ENCODE results near the gene PRKCA.

DNA sequence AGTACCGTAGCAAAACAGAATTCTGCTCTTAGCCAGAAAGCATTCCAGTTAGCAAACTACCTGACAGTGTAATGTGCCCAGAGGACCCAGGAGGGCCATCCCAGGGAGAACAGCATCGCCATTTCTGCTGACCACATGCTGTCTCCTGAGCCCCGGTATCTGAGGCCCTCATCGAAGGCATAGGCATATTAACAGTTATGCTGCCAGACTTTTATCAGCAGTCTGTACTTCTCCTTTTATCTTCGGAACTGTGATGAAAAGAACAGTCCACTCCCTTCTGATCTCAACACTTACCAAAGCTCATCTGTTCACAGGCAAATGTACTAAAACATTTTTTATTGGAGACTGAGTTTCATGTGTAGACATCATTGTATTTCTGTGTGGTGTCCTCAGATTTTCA, 236.4 kb downstream of the PRKCA start:
- TF ChIP-seq EZH2phosphoT487 (IDR thresholded peaks at IDR 0.05; ENCODE audit: borderline replicate concordance, low read length): no peak
- no peak for TF ChIP-seq EZH2 (IDR thresholded peaks at IDR 0.05; ENCODE audit: low read length, unreplicated experiment)
- TF ChIP-seq, protein P1, sequence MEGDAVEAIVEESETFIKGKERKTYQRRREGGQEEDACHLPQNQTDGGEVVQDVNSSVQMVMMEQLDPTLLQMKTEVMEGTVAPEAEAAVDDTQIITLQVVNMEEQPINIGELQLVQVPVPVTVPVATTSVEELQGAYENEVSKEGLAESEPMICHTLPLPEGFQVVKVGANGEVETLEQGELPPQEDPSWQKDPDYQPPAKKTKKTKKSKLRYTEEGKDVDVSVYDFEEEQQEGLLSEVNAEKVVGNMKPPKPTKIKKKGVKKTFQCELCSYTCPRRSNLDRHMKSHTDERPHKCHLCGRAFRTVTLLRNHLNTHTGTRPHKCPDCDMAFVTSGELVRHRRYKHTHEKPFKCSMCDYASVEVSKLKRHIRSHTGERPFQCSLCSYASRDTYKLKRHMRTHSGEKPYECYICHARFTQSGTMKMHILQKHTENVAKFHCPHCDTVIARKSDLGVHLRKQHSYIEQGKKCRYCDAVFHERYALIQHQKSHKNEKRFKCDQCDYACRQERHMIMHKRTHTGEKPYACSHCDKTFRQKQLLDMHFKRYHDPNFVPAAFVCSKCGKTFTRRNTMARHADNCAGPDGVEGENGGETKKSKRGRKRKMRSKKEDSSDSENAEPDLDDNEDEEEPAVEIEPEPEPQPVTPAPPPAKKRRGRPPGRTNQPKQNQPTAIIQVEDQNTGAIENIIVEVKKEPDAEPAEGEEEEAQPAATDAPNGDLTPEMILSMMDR (conservative IDR thresholded peaks at IDR 0.05; ENCODE audit: low read depth, low read length): no peak
